Measurements from ENCODE around the gene MARCKS.

The MARCKS gene

GRCh38 chr6:113888956-113889630 lies 31.9 kb downstream of the MARCKS start:
- H3K36me3 ChIP-seq, result no peaks in the 10 kb centered on the region
- no peak for TF ChIP-seq CTCF (IDR thresholded peaks at IDR 0.05)
- no peak overlapping the region for H3K27ac ChIP-seq
- no peak overlapping the region for H3K4me3 ChIP-seq (ENCODE audit: low read depth in 1 of 2, low read length in 1 of 2)
- no peaks in the 10 kb centered on the region for H3K27me3 ChIP-seq
- peaks cover 8 to 16% of the 10 kb centered on the region in 2 experiments for H3K4me1 ChIP-seq (ENCODE audit: control insufficient read depth in 1 of 2, insufficient read depth in 1 of 2, low read depth in 1 of 2, low read length in 1 of 2)
- H3K9me3 ChIP-seq, result no peaks in the 10 kb centered on the region

- H3K27me3 ChIP-seq, result no peaks in the 10 kb centered on the region
- H3K36me3 ChIP-seq, result no peaks in the 10 kb centered on the region
- TF ChIP-seq CTCF (IDR thresholded peaks at IDR 0.05), result no peak
- H3K27ac ChIP-seq, result peak overlapping the region; percentile 61
- H3K4me3 ChIP-seq (ENCODE audit: low read depth in 1 of 2, low read length in 1 of 2), result no peak overlapping the region
- H3K9me3 ChIP-seq, result no peaks in the 10 kb centered on the region
- H3K4me1 ChIP-seq (ENCODE audit: control insufficient read depth in 1 of 2, insufficient read depth in 1 of 2, low read depth in 1 of 2, low read length in 1 of 2), result peaks cover 8 to 19% of the 10 kb centered on the region in 2 experiments
Observed at GRCh38 chr6:113893451-113893850, 36.3 kb downstream of the MARCKS start.

GRCh38 chr6:113893866-113894265 lies 36.7 kb downstream of the MARCKS start:
- no peaks in the 10 kb centered on the region for H3K36me3 ChIP-seq
- no peaks in the 10 kb centered on the region for H3K27me3 ChIP-seq
- no peak overlapping the region for H3K4me3 ChIP-seq (ENCODE audit: low read depth in 1 of 2, low read length in 1 of 2)
- H3K27ac ChIP-seq, result peak overlapping the region; percentile 61
- peaks cover 8 to 19% of the 10 kb centered on the region in 2 experiments for H3K4me1 ChIP-seq (ENCODE audit: control insufficient read depth in 1 of 2, insufficient read depth in 1 of 2, low read depth in 1 of 2, low read length in 1 of 2)
- no peaks in the 10 kb centered on the region for H3K9me3 ChIP-seq
- no peak for TF ChIP-seq CTCF (IDR thresholded peaks at IDR 0.05)

- Histone ChIP-seq H3K27ac (no peak overlapping the region), H3K9me3 (no peaks in the 10 kb centered on the region)
Observed at GRCh38 chr6:113894712-113895674, 37.8 kb downstream of the MARCKS start.

GRCh38 chr6:113901482-113901881 lies 44.3 kb downstream of the MARCKS start:
- TF ChIP-seq CTCF (IDR thresholded peaks at IDR 0.05), result no peak
- Histone ChIP-seq H3K4me1 (ENCODE audit: control insufficient read depth in 1 of 2, insufficient read depth in 1 of 2, low read depth in 1 of 2, low read length in 1 of 2) (no peaks in the 10 kb centered on the region), H3K4me3 (ENCODE audit: low read depth in 1 of 2, low read length in 1 of 2) (no peak overlapping the region), H3K9me3 (no peaks in the 10 kb centered on the region), H3K27ac (no peak overlapping the region), H3K27me3 (no peaks in the 10 kb centered on the region), H3K36me3 (no peaks in the 10 kb centered on the region)

More at GRCh38 chr6:113894712-113895674, 37.8 kb downstream of the MARCKS start:
- Histone ChIP-seq H3K27me3 (no peaks in the 10 kb centered on the region), H3K36me3 (no peaks in the 10 kb centered on the region), H3K4me1 (ENCODE audit: control insufficient read depth in 1 of 2, insufficient read depth in 1 of 2, low read depth in 1 of 2, low read length in 1 of 2) (peaks cover 8 to 19% of the 10 kb centered on the region in 2 experiments), H3K4me3 (ENCODE audit: low read depth in 1 of 2, low read length in 1 of 2) (no peak overlapping the region)
- TF ChIP-seq CTCF (IDR thresholded peaks at IDR 0.05), result no peak

Measured in neutrophil (primary cell).